Putamen (tissue), 1 donor: ENCODE results near the gene ETNPPL.
A peak's percentile ranks its signal among the peaks of the same experiment; 100 is the strongest.

Source experiments
- DNase-seq: peaks from one replicate; pipeline ENCODE4 v3.0.0-alpha.2; 2016; ENCODE audit warnings: low spot score

Gene ETNPPL

DNA sequence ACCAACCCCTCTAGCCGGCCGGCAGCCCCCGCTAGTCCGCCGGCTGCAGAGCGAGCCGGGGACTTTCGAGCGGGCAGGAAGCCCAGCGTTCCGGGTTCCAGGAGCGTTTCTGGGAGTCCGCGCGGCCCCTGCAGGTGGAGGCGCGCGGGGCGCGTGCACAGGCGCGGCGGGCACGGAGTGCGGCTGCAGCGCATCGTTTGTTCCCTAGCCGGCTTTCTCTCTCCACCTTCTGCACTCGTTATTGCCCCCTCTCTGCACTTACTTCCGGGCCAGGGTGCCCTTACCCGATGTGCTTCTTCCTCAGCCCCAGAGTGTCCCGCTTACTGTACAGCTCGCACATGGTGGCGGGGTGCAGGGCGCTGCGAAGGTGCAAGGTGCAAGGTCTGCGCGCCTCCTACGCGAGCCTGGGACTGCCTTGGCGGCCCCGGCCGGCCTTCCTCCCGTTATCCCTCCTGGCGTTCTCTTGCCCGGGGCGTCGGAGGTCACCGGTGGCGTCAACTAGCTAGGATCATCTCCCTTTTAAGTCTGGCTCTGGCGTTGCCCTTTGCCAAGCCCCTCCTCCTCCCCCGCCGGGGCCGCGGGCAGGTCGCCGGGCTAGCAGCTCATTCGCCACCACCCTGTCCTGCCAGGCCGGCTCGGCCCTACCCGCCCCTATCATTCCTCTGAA lies at the start of gene ETNPPL:
Gene ETNPPL (minus strand): TSS at position 495 of the 667 bp plus-strand sequence. CDS start 155 bp downstream, at position 340.
- peak; percentile 45 for DNase-seq

DNA sequence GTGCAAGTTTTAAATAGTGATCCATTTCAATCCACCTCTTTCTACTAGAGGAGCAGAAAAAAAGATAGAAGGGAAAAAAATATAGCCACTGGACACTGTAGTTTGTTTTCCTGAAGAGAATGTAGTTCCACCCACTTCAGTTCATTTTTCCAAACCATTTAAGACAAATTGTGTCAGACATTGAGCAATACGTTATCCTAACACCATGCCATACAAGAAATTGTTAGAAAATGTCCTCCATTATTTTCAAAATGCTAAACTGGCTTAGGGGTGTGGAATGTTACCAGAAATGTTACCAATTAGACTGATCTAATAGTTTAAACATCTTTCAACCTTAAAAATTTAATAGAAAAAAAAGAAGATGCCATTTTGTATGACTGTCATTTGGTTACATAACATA lies 48.6 kb upstream of the ETNPPL start:
- no peak for DNase-seq

DNA sequence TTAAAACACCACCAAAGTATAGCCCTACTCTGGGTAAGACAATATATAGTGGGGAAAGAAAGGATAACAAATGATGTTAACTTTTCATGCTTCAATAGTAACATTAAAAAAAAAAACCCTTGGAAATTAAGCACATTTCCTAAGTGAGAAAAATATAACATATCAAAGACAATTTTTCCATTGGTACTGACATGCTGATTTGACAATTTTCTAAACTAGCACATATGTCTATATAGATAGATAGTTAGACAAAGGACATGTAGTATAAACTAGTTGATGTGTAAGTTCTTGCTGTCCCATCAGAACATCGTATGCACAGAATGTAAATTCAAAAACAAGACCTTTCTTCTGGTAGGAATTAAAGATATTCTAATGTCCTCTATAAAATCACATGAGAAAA lies 47.2 kb upstream of the ETNPPL start:
- DNase-seq, result no peak

DNA sequence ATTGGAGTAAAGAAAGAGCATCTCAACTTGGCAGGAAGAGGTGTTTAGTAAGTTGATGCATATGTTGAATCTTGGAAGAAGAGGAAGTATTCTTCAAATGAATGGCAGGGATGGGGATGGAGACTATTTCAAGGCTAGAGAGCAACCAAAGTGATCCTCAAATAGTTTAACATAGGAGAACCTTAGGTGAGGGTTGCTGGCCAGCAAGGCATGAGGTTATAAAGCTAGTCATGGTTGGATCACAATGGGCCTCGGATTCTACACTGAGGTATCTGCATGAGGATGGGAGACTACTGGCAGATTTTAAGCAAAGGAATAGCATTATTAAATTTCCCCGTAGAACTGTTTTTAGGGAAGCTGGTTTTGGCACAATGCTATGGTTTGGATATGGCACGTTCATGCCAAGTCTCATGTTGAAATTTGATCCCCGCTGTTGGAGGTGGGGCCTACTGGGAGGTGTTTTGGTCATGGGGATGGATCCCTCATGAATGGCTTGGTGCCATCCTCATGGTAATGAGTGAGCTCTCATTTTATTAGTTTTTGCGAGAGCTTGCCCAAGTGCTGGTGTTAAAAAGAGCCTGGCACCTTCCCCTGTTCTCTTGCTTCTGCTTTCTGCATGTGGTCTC lies 41.9 kb upstream of the ETNPPL start:
- DNase-seq, result no peak

DNA sequence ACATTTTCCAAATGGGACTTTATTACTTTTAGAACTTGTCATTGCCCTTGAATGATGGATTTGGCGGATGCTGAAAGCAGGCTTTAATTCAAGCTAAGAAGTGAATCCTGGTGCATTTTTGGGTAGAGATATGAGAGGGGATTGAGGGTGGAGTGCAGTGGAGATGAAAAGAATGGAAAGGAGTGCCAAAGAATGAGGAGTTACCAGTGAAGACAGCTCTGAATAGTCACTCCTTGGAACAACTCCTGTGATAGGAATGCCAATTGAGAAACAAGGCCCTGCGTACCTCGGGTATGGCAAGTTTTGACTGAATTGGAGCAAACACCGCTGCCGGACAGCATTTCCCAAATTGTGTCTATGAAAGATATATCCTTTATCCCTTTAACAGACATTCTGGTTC lies 36.5 kb upstream of the ETNPPL start:
- DNase-seq, result no peak

DNA sequence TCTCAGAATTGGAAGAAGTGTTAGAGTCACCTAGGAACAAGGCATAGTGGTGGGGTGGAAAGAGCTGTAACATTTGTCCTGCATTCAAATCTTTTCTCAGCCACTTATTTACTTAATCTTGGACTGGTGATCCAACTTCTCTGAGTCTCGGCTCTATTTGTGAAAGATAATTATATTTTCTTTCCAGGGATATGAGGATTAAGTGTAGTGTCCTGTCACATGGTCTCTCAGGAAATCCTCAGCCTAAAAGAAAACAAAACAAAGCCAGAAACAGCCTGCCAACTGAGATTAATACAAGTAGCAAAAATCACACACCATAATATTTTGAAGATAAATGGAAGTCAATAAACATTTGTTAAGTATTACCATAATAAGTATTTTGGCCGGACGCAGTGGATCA lies 33.3 kb upstream of the ETNPPL start:
- no peak for DNase-seq

DNA sequence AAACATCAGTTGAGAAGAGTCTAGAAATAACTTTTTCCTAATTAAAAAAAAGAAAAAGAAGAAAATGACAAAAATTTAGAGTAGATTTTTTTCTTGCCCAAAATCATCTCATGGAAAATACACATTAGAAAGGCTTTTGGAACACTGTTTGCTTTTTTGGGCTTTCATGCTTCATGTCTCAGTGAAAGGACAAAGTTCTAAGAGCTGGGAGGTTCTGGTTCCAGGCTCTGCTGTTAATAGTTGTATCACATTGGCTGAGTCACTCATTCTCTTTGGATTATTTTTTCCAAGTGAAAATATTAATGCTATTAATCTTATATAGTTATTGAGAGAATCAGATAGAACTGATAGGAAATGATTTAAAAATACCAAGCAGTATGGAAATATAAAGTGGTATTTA lies 32.9 kb upstream of the ETNPPL start:
- DNase-seq, result no peak

DNA sequence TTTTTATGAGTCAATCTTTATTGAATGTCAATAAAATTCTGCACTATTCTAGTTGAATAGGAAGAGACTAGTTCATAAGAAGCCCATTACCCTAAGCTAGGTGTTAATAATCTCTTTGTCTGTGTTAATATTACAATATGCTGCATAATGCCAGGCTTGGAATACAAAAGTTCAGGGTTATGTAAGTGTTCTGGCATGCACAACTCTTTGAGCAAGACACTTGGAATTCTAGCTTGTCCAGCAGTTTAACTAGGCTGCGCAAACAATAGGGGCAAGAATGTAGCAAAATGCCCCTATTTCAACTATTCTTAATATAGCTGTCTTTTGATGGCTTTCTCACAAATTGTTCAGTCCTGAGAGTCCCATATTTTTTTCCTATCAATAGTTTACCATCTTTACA lies 31.3 kb upstream of the ETNPPL start:
- peak; percentile 31 for DNase-seq

DNA sequence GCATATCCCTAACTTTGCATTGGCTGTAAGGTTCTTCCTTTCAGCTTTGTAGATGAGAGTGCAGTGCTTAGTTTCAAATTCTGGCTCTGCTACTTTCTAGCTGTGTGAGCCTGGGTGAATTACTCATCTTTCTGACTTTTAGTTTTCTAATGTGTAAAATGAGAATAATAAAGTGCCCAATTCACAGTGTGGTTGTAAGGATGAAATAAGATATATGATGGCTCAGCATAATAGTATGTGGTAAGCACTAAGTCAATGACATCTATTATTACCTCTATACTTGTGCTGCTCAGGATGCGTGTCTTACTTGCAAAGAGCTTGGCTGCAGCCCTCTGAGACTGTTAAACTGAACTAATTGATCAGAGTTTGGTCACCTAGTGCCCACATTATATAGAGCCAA lies 30.6 kb upstream of the ETNPPL start:
- no peak for DNase-seq

DNA sequence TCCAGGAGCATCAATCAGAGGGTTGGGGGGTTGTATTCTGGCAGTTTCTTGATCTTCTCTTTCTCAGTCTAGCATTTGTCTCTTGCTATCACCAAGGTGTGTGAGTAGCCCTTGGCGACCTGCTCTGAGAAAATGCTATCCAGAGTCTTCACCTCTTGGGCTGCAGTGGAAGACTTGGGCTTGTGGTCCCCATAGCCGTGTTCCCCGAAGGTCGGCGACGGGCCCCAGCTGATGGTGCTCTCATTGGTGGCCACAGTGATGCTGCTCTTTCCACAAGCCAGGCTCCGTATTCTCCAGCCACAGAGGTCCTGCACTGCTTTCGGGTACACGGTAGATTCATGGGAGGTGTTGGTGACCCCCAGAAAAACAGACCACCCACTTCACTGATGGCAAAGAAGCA lies 25.9 kb upstream of the ETNPPL start:
- no peak for DNase-seq

DNA sequence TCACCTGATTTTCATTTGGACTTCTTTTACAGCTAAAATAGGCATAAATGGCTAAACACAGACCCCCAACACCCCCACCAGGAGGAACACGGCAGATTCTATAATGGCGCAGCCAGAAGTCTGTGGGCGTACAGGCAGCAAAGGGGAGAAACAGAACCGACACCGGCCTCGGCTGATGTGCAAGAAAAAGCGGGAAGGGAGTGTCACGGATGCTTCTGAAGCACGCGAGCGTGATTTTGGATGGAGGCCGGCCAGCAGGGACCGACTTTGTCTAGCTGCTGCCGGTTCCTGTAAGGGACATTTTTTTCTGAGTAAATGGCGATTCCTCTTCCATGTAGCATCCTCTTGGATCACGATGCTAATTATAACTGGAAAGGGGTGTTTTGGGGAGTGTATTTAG lies 24.9 kb upstream of the ETNPPL start:
- no peak for DNase-seq

DNA sequence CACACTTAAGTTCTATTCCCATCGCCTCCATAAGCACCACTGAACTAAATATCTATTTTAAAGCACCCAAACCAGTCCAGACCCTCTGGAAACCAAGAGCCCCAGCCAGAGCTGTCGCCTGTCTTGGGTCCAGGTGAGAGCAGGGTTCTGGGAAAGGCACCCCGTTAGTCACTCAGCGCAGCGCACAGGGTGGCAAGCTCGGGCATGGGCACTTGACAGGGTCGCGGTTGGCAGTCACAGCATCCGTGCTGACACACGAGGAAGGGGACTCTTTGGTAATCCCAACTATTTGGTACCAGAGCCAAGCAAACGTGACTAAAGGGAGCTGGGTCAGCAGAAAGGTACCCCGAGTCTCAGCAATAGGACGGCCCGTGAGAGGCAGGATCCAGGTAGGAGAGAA lies 24.3 kb upstream of the ETNPPL start:
- DNase-seq, result no peak

DNA sequence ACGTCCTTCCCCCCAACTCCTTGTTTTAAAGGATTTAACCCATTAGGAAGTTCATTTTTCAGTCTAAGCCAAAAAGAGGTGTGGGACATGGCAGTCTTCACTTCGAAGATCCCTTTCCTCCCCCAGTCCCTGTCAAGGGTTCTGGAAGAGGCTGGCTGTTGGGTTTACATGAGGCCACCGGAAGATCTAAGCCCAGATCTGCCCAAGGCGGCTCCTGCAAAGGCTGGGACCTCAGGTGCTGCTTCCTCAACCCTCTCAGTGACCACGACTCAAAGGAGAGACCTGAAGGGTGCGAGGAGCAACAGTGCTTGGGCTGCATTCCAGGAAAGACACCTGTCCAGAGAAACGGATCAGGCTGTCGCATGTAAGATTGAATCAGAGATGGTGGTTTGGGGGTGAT lies 23.5 kb upstream of the ETNPPL start:
- no peak for DNase-seq

DNA sequence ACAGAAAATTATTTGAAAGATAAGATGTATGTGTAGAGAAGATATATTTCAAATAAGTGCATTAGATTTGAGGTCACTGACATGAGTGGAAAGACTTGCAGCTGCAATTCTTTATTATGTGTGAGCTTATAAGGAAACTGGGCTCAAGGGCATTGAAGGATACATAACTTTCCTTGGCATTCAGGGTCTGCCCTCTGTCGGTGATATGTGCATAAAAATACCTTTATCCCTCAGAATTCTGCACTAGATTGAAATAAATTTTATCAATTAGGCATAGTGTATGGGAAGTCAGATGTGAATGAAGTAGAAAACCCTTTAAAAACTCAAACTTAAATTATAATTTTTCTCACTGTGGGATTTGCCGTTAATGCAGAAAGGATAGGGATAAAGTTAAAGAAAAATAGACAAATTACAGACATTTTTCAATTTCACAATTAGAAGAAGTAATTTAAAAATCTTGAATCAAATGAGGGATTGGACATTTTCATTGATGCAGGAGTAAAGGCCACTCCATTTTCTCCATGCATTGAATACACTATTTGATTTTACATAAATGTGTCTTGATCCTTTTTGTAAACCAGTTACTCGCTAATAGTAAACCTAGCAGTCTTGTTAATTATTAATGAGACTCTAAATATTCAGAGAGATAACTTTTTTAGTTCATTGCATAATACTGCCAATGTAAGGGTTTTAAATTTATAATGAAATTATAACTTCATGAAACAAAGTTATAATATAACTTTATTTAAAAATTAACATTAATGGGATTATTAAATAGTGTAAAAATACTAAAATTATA lies 21.0 kb upstream of the ETNPPL start:
- DNase-seq, result no peak

DNA sequence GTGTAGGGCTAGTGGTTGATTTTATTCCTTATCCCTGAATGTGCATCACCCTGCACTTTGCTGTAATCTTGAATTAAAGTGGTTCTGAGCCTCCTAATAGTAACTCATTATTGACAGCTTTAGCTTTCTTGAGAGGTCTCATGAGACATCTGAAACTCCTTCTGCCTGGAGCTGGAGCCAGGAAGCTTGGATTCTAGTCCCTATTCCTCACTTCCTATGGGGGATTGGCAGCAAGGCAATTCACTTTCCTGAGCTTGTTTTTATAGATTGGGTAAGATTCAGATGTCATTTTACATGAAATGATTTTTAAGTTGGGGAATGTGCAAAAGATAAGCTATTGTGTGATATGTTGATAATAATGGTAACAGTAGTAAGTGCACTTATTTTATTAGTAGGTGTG lies 17.1 kb upstream of the ETNPPL start:
- DNase-seq, result no peak

DNA sequence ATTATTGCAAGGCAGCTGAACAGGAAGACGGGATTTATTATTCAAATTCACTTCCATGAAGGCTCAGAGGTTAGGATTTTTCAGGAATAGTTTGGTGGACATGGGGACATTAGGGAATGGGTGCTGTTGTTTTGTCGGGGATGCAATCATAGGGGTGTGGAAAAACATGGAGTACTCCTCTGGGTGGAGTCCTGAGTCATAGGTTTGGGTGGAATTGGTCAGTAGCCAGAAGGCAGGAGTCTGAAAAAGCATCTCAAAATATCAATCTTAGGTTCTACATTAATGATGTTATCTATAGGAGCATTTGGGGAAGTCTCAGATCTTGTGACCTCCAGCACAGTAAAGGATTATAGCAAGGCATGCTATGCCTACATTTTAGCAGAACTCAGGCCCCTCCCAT lies 14.5 kb upstream of the ETNPPL start:
- no peak for DNase-seq

DNA sequence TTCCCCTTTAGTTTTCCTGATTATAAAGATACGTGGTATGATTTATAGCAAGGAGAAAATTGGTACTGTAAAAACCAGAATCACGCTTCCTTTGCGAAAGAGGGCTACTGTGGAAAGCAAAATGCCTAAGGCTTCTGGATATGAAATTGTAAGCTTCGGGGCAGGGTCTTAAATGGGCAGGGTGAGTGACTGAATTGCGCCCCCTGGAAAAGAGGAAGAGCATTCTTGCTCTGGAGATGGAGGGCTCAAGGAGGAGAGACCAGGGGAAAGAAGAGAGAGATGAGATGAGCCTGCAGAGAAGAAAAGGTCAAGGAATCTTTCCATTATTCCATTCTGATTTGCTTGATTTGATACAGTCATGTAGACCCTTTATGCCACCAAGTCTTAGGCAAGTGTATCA lies 13.1 kb upstream of the ETNPPL start:
- no peak for DNase-seq

DNA sequence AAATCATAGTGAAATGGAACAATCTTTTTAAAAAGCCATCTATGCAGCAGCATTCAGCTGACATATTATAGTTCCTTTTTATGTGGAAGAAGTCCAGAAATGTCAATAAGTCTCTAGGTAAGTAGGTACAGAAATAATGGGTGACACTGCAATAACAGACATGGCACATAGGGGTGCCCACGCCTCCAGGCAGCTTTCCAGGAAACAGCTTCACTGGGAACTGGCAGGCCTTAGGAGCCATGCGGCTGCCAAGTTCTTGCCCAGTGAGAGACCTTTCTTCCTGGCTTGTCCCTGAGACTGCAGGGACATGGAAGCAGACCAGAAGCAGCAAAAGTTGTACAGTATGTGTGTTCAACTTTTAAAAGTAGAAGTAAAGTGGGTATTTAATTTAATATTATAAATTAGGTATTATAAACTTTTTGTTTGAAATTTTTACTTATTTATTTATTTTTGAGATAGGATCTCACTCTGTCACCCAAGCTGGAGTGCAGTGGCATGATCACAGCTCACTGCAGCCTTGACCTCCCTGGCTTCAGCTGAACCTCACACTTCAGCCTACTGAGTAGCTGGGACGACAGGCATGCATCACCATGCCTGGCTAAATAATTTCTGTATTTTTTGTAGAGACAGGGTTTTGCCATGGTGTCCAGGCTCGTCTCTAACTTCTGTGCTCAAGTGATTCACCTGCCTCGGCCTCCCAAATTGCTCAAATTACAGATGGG lies 12.1 kb upstream of the ETNPPL start:
- peak; percentile 70 for DNase-seq

DNA sequence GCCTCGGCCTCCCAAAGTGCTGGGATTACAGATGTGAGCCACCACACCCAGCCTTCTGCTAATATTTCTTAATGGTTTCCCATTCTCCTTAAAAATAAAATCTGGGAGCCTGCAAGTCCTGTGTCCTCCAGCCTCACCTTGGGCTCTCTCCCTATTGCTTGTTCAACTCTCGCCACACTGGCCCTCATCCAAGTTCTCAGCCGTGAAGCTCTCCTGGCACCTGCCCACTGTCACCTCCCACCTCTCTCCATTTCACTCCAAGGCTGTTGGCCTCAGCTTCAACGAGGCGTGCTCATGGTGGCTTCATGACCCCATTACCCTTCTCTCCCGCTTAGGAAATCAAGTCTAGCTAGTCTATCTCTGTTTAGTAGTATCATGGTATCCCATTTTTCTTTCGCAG lies 9.5 kb upstream of the ETNPPL start:
- DNase-seq, result no peak

DNA sequence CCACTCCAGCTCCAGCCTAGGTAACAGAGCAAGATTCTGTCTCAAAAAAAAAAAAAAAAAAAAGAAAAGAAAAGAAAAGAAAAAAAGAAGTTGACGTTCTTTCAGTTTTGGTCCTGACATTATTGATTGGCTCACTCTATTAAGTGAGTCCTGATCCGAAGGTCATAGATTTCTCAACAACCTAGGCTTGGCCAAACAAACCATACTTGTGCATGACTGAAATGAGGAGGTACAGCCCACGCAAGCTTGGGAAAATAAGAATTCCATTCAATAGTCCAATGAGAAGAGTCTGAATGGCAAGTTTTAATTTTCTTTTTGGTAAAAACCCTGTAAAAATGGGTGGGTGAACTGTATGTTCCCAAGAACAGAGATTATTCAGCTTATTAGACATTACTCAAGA lies 3.2 kb upstream of the ETNPPL start:
- DNase-seq, result no peak

DNA sequence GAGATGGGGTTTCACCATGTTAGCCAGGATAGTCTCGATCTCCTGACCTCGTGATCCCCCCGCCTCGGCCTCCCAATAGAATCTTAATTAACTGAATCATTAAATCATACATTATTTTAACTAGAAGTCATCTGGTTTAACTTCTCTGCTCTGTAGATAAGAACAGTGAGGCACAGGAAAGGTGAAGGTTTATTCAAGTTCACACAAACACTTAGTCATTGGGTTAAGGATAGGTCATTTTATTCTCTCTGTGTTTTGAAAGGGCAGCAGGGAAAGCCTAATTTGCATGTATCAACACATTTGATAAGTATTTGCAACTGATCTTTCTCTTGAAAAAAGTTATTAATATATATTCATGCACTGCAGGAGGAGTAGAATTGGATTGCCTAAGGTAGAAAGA lies 1.1 kb upstream of the ETNPPL start:
- DNase-seq, result no peak

DNA sequence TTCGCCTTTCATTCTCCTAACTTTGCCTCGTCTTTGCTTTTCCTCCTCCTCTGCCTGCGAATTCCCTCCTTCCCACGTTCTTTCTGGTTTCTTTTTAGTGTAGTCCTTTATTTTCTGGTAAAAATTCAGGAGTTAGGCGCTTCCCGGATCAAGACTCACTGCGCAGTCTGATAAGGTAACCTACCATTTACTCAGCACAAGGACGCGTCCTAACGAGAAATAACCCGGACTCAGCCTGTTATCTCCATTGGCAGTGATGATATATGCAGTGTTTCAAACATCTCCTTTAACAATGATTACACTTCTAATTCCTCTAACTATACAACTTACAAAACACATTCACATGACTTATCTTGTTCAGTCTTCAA lies 357 bp upstream of the ETNPPL start:
- no peak for DNase-seq

DNA sequence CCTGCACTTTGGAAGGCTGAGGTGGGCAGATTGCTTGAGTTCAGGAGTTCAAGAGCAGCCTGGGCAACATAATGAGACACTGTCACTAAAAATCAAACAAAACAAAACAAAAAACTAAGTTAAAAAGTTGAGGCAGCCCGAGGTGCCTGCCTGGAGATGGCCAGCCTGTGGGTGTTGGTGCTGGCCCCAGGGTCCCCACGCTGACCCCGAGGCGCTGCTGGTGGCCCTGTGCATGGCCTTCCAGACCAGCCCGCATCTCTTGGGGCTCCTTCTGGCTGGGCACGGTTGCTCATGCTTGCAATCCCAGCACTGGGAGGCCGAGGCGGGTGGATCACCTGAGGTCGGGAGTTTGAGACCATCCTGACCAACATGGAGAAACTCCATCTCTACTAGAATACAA lies 4.4 kb downstream of the ETNPPL start:
- no peak for DNase-seq
